A549 treated with AZD9567 at 1 μM for 4 hours (cell line): ENCODE data around the gene INSL3. TPM values are rescaled to one million over a fixed set of nuclear protein-coding genes. Genes with fewer than 3 reads are reported as not detected.

Source experiments
- total RNA-seq: library from RNA; stranded (reverse); fragments of 200-300 nt; extraction: Qiagen RNA extraction; gene quantifications from 5 replicates; pipeline ENCODE4 v1.2.3, GENCODE V29; 2022; ENCODE audit not compliant: insufficient read depth

The INSL3 gene
- total RNA-seq: 0.28 to 0.61 TPM (median 0.50 TPM) in 4 of 5 replicates, not detected in the other

GRCh38 chr19:17821190-17821589 lies at the start of gene INSL3:
Gene INSL3, minus strand, starts transcription at chr19:17821519. Its CDS starts 13 bp downstream, at chr19:17821506.

GRCh38 chr19:17859533-17860330 lies 38.4 kb upstream of the INSL3 start, which contains the start of gene RPL18A:
Gene RPL18A, plus strand, starts transcription at chr19:17859910. Its CDS starts 47 bp downstream, at chr19:17859957.

GRCh38 chr19:17847538-17848366 lies 26.4 kb upstream of the INSL3 start, which contains the start of gene JAK3:
Gene JAK3, minus strand, starts transcription at chr19:17847982. Its CDS starts 3,565 bp downstream, at chr19:17844417.

DNA sequence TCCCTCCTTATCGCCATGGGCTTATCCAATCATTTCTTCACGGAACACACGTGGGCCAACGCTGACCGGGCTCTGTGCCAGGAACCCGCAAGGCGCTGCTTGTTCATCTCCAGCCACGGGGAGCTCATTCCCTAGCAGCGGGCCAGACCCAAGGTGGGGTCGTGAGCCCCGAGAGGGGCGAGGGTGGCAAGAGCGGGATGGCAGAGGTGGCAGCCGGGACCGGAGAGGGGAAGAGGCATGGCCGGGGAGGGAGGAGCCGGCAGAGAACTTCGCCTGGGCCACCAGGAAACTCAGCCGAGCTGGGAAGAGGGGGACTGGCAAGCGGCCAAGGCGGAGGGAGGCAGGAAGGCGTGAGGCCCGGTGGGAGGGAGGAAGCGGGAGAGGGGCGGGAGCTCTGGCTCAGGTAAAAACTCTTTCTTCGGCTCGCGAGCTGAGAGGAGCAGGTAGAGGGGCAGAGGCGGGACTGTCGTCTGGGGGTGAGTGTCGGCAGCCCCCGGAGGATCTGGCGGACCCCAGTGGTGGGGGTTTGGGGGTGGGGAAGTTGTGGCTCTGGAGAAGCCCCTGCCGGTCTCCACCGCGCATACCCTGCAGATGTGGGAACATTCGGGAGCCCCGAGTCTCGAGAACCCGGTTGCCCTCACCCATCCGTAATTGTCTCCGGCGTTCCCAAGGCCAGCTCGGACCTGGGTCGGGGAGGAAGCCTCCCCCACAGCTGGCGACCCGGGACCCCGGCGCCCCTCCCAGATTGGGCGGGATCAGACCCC lies 26.4 kb downstream of the INSL3 start, which contains the start of gene B3GNT3:
Gene B3GNT3 (plus strand): TSS at position 408 of the 764 bp plus-strand sequence. CDS start 12,670 bp downstream, outside the sequence.

Other genes starting within 250 kb of the INSL3 start
- gene UNC13A, start 133.2 kb downstream of the INSL3 start, total RNA-seq: 0.50 to 1.5 TPM (median 1.2 TPM) in 5 replicates
- 32.7 to 36.4 TPM (median 34.6 TPM) in 5 replicates for gene MAP1S, start 102.0 kb downstream of the INSL3 start, total RNA-seq
- gene FCHO1, start 70.0 kb downstream of the INSL3 start, total RNA-seq: 15.5 to 19.5 TPM (median 18.1 TPM) in 5 replicates
- gene B3GNT3, start 26.4 kb downstream of the INSL3 start, total RNA-seq: 2.6 to 4.8 TPM (median 3.1 TPM) in 5 replicates
- 0.22 to 0.35 TPM (median 0.26 TPM) in 5 replicates for gene JAK3, start 26.5 kb upstream of the INSL3 start, total RNA-seq
- 1,507 to 2,300 TPM (median 2,170 TPM) in 5 replicates for gene RPL18A, start 38.4 kb upstream of the INSL3 start, total RNA-seq
- 0.14 to 0.22 TPM (median 0.17 TPM) in 4 of 5 replicates, not detected in the other for gene SLC5A5, start 50.4 kb upstream of the INSL3 start, total RNA-seq
- gene CCDC124, start 111.5 kb upstream of the INSL3 start, total RNA-seq: 80.4 to 119 TPM (median 113 TPM) in 5 replicates
- 0.57 to 1.2 TPM (median 0.86 TPM) in 4 of 5 replicates, not detected in the other for gene KCNN1, start 145.6 kb upstream of the INSL3 start, total RNA-seq
- gene ARRDC2, start 186.7 kb upstream of the INSL3 start, total RNA-seq: 27.9 to 44.1 TPM (median 43.5 TPM) in 5 replicates